B cell (primary cell): ENCODE results near the gene DHX35. TPM values are rescaled to one million over a fixed set of nuclear protein-coding genes. Genes with fewer than 3 reads are reported as not detected.

ENCODE experiments used
- ATAC-seq: fragments of 200-7000 bp; cut with Tn5 transposase; one replicate; pipeline ENCODE4 v1.10.0; 2021; ENCODE audit warnings: low read depth, mild to moderate bottlenecking, moderate number of reproducible peaks, moderate library complexity
- CTCF ChIA-PET: fragments of 350-600 bp; sonication (Branson Sonifier 250); formaldehyde crosslinking; loops from one replicate; lab custom pipeline; 2021; ENCODE audit warnings: antibody characterized with exemption, inconsistent platforms; lab: Charles Lee
- POLR2A ChIA-PET: fragments of 350-600 bp; sonication (Branson Sonifier 250); formaldehyde crosslinking; loops from one replicate; lab custom pipeline; 2021; ENCODE audit warnings: antibody characterized with exemption; lab: Charles Lee
- DNase-seq: peaks from one replicate; pipeline ENCODE4 v3.0.0; 2013
- H2AFZ ChIP-seq: 2 replicates; pipeline ENCODE4 v1.6.1; 2012; ENCODE audit warnings: mild to moderate bottlenecking, low read depth, low read length; ENCODE audit not compliant: insufficient read depth, poor library complexity, severe bottlenecking
- H3K27ac ChIP-seq, 2 donors: 1 replicate in 1 of 2; 2 replicates in 1 of 2; pipeline ENCODE4 v1.5.1; 2012 to 2013; ENCODE audit warnings: low read length in 2 of 2, mild to moderate bottlenecking in 2 of 2, moderate library complexity in 1 of 2
- H3K27me3 ChIP-seq, 4 experiments: fragments of 200-600 bp in 1 of 4; sonication (generic) in 1 of 4; replicated peaks in 1 of 4; 1 replicate in 2 of 4; 2 replicates in 2 of 4; pipeline versions ENCODE4 v1.6.1 to v1.7.0; 2013 to 2016; ENCODE audit warnings: low read length in 3 of 4, mild to moderate bottlenecking in 2 of 4, mixed read lengths in 1 of 4, moderate library complexity in 1 of 4; ENCODE audit not compliant: insufficient read depth in 4 of 4, control insufficient read depth in 3 of 4; ENCODE audit errors: control extremely low read depth in 1 of 4
- H3K36me3 ChIP-seq, 2 experiments: replicated peaks in 1 of 2; 1 replicate in 1 of 2; 2 replicates in 1 of 2; pipeline versions ENCODE4 v1.6.1 to v1.7.1; 2013; ENCODE audit warnings: low read length in 1 of 2; ENCODE audit not compliant: insufficient read depth in 2 of 2, control insufficient read depth in 1 of 2; ENCODE audit errors: control extremely low read depth in 1 of 2, extremely low read depth in 1 of 2
- H3K4me1 ChIP-seq, 2 donors: fragments of 200-600 bp in 1 of 2; sonication (generic) in 1 of 2; 1 replicate in 1 of 2; 2 replicates in 1 of 2; pipeline versions ENCODE4 v1.5.1 to v1.6.1; 2013 to 2017; ENCODE audit warnings: low read length in 2 of 2; ENCODE audit not compliant: control insufficient read depth in 2 of 2, insufficient read depth in 2 of 2
- H3K4me2 ChIP-seq: replicated peaks from 2 replicates; pipeline ENCODE3; 2012; ENCODE audit warnings: mild to moderate bottlenecking, low read depth, low read length; ENCODE audit not compliant: poor library complexity, severe bottlenecking
- H3K4me3 ChIP-seq, 5 experiments: fragments of 200-600 bp in 1 of 5; sonication (generic) in 1 of 5; 1 replicate in 3 of 5; 2 replicates in 2 of 5; pipeline versions ENCODE4 v1.5.1 to v1.7.0; 2011 to 2016; ENCODE audit warnings: low read length in 4 of 5, mild to moderate bottlenecking in 4 of 5, low read depth in 2 of 5, control low read depth in 1 of 5, moderate library complexity in 1 of 5; ENCODE audit not compliant: insufficient read depth in 1 of 5; ENCODE audit errors: control extremely low read depth in 1 of 5, extremely low read depth in 1 of 5
- H3K79me2 ChIP-seq: fragments of 200-600 bp; sonication (generic); one replicate; pipeline ENCODE4 v1.6.0; 2016; ENCODE audit warnings: low read length; ENCODE audit not compliant: control insufficient read depth, insufficient read depth
- H3K9ac ChIP-seq: fragments of 200-600 bp; sonication (generic); 2 replicates; pipeline ENCODE4 v1.6.1; 2017; ENCODE audit warnings: mild to moderate bottlenecking, low read length, moderate library complexity
- H3K9me3 ChIP-seq, 3 donors: one replicate each; pipeline versions ENCODE4 v1.6.1 to v1.7.1; 2013; ENCODE audit warnings: low read length in 2 of 3; ENCODE audit not compliant: control insufficient read depth in 2 of 3, insufficient read depth in 1 of 3; ENCODE audit errors: control extremely low read depth in 1 of 3
- H4K20me1 ChIP-seq: 2 replicates; pipeline ENCODE4 v1.6.0; 2012; ENCODE audit warnings: mild to moderate bottlenecking, low read length; ENCODE audit not compliant: insufficient read depth, control insufficient read depth, poor library complexity, severe bottlenecking
- H3K27ac Mint-ChIP-seq: one replicate; pipeline ENCODE4 v1.8.0; 2021; ENCODE audit warnings: mixed read lengths
- H3K27me3 Mint-ChIP-seq: one replicate; pipeline ENCODE4 v1.8.0; 2021; ENCODE audit warnings: mixed read lengths
- H3K4me1 Mint-ChIP-seq: one replicate; pipeline ENCODE4 v1.8.0; 2021; ENCODE audit warnings: mixed read lengths
- H3K4me3 Mint-ChIP-seq: one replicate; pipeline ENCODE4 v1.8.0; 2021; ENCODE audit warnings: mixed read lengths
- H3K9me3 Mint-ChIP-seq: one replicate; pipeline ENCODE4 v1.8.0; 2022; ENCODE audit warnings: mixed read lengths; ENCODE audit not compliant: insufficient read depth
- CTCF ChIP-seq: fragments of 200-600 bp; IDR thresholded peaks from one replicate; pipeline ENCODE4 v1.8.0; 2022; ENCODE audit warnings: antibody characterized with exemption, mild to moderate bottlenecking
- EZH2 ChIP-seq: IDR thresholded peaks from 2 replicates; pipeline ENCODE4 v1.6.1; 2012; ENCODE audit warnings: borderline replicate concordance, low read depth, mild to moderate bottlenecking, moderate library complexity, low read length; ENCODE audit not compliant: insufficient read depth, poor library complexity, severe bottlenecking
- WGBS: methylation state at CpG from one replicate; pipeline ENCODE4 v1.1.5; 2013; ENCODE audit warnings: missing lambda C conversion rate; ENCODE audit not compliant: insufficient coverage; 5-methylcytosine and 5-hydroxymethylcytosine counted together
- intact Hi-C: fragments of 100-400 bp; cut with micrococcal nuclease; formaldehyde crosslinking; loops from one replicate; pipeline ENCODE4 v1.10.0; 2022
- polyA plus RNA-seq: library from polyadenylated mRNA; depleted of rRNA; stranded (reverse); fragments of >200 nt; gene quantifications from 2 replicates; pipeline ENCODE4 v1.2.3, GENCODE V29; 2012
- total RNA-seq, 2 donors: library from RNA; stranded (reverse); fragments of 120-200 nt in 1 of 2; gene quantifications; 1 replicate in 1 of 2; 2 replicates in 1 of 2; pipeline versions ENCODE4 v1.2.3 to v1.2.4, GENCODE V29; 2013 to 2022

Gene DHX35
- total and polyA plus RNA-seq, 2 donors (not counting 1 experiment from before 2014, with no cell fraction given): 7.5 to 12.4 TPM

- ChIA-PET CTCF (no interaction called here), POLR2A (no interaction called here)
- Mint-ChIP-seq H3K4me1 (no peaks in the 10 kb centered on the region), H3K9me3 (no peaks in the 10 kb centered on the region), H3K27me3 (no peaks in the 10 kb centered on the region), H3K27ac (no peak overlapping the region), H3K4me3 (no peak overlapping the region)
- Histone ChIP-seq H3K4me1 (no peaks in the 10 kb centered on the region), H2AFZ (no peak overlapping the region), H3K79me2 (no peaks in the 10 kb centered on the region), H3K36me3 (peaks cover 2 to 44% of the 10 kb centered on the region in 2 experiments), H4K20me1 (no peaks in the 10 kb centered on the region), H3K9ac (no peak overlapping the region), H3K27me3 (no peaks in the 10 kb centered on the region), H3K27ac (no peak overlapping the region), H3K9me3 (no peaks in the 10 kb centered on the region), H3K4me3 (no peak overlapping the region), H3K4me2 (no peak overlapping the region)
- TF ChIP-seq CTCF: no peak
- no peak for TF ChIP-seq EZH2
- ATAC-seq (no peak), DNase-seq (no peak)
- intact Hi-C loops: no loop called here
- WGBS: 83% methylated on average over 1 of the region's 2 CpGs
Measured at GRCh38 chr20:39016506-39016905, 54.4 kb downstream of the DHX35 start.

- Mint-ChIP-seq H3K9me3 (no peaks in the 10 kb centered on the region), H3K27me3 (no peaks in the 10 kb centered on the region), H3K4me3 (no peak overlapping the region), H3K4me1 (no peaks in the 10 kb centered on the region), H3K27ac (no peak overlapping the region)
- Histone ChIP-seq H3K4me1 (no peaks in the 10 kb centered on the region), H3K27ac (no peak overlapping the region), H3K4me3 (no peak overlapping the region), H3K4me2 (no peak overlapping the region), H2AFZ (no peak overlapping the region), H3K79me2 (no peaks in the 10 kb centered on the region), H3K36me3 (peaks cover 6 to 62% of the 10 kb centered on the region in 2 experiments), H3K27me3 (no peaks in the 10 kb centered on the region), H3K9me3 (no peaks in the 10 kb centered on the region), H3K9ac (no peak overlapping the region), H4K20me1 (no peaks in the 10 kb centered on the region)
- ATAC-seq: no peak
- no CpG with 5 or more reads among the region's 3 CpGs for WGBS
- DNase-seq: no peak
- POLR2A ChIA-PET: no interaction called here
- TF ChIP-seq CTCF (no peak), EZH2 (no peak)
- intact Hi-C loops: no loop called here
- CTCF ChIA-PET: no interaction called here
Measured at GRCh38 chr20:39019027-39019426, 56.9 kb downstream of the DHX35 start.
